ENCODE results near the gene COQ2.

GRCh38 chr4:83221897-83222441 is 62.6 kb downstream of the COQ2 start:
- TF ChIP-seq CTCF (IDR thresholded peaks at IDR 0.05; ENCODE audit: insufficient read depth, low read depth, low read length) (no peak), EZH2 (IDR thresholded peaks at IDR 0.05; ENCODE audit: insufficient read depth, low read length) (no peak)
